Fibroblast of pulmonary artery (primary cell): Measurements from ENCODE around the gene TRA2B.

ENCODE experiments used
- DNase-seq: peaks from one replicate; pipeline ENCODE4 v3.0.0-alpha.2; 2010; ENCODE audit warnings: low read depth
- H3K4me3 ChIP-seq: replicated peaks from 2 replicates; pipeline ENCODE4 v1.5.1; 2011; ENCODE audit warnings: low read depth, mild to moderate bottlenecking, control low read depth, low read length, moderate library complexity
- TF ChIP-seq, protein P1 (sequence below): IDR thresholded peaks from 2 replicates; pipeline ENCODE4 v1.5.1; 2011; ENCODE audit warnings: mild to moderate bottlenecking, control low read depth, low read length, inconsistent platforms; ENCODE audit errors: missing control alignments

Gene TRA2B

DNA sequence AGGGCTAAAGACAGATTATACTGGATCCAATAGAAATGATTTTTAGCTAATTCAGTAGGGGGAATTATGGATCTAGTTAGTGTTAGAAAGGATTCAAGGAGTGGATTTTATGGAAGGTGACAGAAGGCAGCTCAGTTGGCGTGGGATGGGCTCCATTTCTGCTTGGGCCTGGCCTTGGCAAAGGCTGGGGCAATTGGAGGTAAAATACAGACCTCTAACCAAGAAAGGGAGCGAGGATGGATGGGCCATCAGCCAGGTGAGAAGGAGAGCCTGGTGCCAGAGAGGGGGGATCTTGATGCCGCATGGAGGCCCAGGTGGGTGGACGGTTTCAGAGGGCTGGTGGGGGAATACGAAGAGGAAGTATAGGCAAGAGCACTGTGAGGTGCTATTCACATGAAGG, 40.7 kb upstream of the TRA2B start:
- DNase-seq = no peak
- no peak overlapping the region for H3K4me3 ChIP-seq
- TF ChIP-seq, protein P1, sequence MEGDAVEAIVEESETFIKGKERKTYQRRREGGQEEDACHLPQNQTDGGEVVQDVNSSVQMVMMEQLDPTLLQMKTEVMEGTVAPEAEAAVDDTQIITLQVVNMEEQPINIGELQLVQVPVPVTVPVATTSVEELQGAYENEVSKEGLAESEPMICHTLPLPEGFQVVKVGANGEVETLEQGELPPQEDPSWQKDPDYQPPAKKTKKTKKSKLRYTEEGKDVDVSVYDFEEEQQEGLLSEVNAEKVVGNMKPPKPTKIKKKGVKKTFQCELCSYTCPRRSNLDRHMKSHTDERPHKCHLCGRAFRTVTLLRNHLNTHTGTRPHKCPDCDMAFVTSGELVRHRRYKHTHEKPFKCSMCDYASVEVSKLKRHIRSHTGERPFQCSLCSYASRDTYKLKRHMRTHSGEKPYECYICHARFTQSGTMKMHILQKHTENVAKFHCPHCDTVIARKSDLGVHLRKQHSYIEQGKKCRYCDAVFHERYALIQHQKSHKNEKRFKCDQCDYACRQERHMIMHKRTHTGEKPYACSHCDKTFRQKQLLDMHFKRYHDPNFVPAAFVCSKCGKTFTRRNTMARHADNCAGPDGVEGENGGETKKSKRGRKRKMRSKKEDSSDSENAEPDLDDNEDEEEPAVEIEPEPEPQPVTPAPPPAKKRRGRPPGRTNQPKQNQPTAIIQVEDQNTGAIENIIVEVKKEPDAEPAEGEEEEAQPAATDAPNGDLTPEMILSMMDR = no peak

GRCh38 chr3:185977679-185978040, 39.8 kb upstream of the TRA2B start:
- TF ChIP-seq, protein P1 = no peak
- DNase-seq = no peak
- H3K4me3 ChIP-seq = no peak overlapping the region

- TF ChIP-seq, protein P1 = peak; percentile 97
- no peak overlapping the region for H3K4me3 ChIP-seq
- peak; percentile 78 for DNase-seq
Measured at GRCh38 chr3:185976977-185977678, 39.3 kb upstream of the TRA2B start.

DNA sequence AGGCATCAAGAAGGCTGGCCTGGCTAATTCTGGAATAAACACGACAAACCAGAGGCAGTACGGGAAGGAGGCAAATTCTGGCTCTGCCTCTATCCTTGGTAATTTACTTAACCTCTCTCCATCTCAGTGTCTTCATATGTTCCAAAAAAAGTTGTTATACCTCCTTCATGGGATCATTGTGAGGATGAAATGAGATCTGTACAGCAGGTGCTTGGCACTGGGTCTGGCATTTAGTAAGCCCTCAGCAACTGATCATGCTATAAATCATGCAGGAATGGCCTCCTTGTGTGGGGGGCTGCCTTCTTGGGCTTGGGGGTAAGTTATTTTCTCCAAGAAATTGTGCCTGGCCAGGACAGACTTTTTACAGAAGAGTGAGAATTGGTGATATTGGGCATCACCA, 38.3 kb upstream of the TRA2B start:
- DNase-seq = no peak
- TF ChIP-seq, protein P1 = no peak
- H3K4me3 ChIP-seq = no peak overlapping the region

GRCh38 chr3:185971579-185971978, 33.8 kb upstream of the TRA2B start:
- DNase-seq = no peak
- H3K4me3 ChIP-seq = no peak overlapping the region
- TF ChIP-seq, protein P1 = no peak

DNA sequence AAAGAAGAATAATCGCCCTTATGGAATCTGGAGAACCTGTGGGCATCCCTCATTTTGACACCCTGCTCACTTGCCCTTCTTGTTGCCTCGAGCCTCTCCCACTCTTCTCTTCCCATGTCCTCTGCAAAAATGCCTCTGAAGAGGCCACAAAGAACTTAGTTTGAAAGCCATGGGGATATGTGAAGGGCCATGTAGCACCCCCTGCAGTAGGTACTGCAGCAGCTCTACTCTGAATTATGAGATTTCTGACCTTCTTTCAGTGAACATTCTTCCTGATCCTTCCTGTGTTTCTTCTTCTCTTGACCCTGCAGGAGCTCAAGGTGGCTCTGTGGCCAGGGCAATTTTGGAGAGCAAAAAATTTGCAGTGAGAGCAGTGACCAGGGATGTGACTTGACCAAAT, 30.4 kb upstream of the TRA2B start:
- TF ChIP-seq, protein P1 = no peak
- DNase-seq = no peak

DNA sequence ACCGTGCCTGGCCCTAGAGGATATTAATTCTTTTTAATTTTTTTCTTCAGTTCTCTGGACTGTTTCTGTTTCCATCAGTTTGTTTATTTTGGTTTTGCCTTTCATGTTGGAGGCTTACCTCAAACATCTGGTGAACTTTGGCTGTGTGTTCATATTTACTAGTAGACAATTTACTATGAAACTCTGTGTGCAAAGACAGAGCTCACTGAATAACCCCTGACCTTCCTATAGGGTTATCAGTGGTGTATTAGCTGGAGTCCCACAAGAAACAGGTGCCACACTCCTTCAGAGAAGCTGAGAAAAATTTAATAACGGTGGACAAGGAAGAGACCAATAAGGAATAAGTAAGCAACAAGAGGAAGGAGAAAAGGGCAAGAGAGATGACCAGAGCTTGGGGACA, 28.8 kb upstream of the TRA2B start:
- TF ChIP-seq, protein P1 = no peak
- no peak for DNase-seq
- no peak overlapping the region for H3K4me3 ChIP-seq

More for the DNA sequence above, 30.4 kb upstream of the TRA2B start:
- H3K4me3 ChIP-seq = no peak overlapping the region
